Measurements from ENCODE around the gene HPN.

The HPN gene

GRCh38 chr19:35061583-35062373 lies 20.3 kb downstream of the HPN start:
- DNase-seq (ENCODE audit: low spot score), result no peak

DNA sequence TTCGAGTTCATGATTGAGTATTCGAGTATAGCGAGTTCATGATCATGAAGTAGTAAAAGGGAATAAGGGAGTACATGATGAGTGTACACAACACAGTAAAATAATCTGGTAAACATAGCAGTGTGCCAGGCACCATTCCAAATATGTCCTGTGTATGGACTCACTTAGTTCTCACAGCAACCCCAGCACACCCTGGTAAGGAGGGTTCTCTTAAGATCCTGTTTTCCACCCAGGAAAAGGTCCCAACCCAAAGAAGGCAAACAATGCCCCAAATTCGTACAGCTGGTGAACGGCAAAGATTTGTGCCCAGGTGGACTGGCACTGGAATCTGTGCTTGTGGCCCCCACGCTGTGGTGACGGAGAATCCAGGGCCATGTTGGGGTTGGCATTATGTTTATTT lies 21.4 kb downstream of the HPN start:
- DNase-seq (ENCODE audit: low spot score), result no peak

DNA sequence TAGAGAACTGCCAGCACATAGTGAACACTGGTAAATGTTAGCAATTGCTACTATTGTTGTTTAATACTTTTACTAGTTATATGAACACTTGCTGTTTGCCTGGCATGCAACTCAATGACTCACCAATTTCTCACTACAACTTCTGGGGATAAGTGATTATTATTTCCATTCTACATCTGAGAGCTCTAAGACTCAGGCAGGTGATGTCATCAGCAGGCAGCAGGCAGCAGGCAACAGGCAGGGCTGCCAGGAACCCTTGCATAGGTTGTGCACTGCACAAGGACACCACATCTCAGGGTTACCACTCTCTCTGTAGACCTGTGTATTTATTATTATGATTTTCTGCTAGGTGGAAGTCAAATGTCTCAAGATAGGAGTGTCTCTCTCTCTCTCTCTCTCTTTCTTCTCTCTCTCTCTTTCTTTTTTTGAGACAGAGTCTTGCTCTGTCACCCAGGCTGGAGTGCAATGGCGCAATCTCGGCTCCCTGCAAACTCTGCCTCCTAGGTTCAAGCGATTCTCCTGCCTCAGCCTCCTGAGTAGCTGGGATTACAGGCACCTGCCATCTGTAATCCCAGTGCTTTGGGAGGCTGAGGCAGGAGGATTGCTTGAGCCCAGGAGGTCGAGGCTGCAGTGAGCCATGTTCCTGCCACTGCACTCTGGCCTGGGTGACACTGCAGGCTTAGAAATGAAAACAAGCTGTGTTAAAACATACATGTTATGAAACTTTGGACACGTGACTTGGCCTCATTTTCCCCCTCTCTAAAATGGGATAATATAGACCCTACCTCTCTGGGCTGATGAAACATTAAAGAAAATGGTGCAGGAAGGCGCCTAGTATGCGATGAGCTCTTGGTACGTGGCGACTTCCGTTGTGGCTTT lies 22.7 kb downstream of the HPN start:
- DNase-seq (ENCODE audit: low spot score), result no peak

GRCh38 chr19:35065574-35065973 lies 24.1 kb downstream of the HPN start:
- no peak for DNase-seq (ENCODE audit: low spot score)

DNA sequence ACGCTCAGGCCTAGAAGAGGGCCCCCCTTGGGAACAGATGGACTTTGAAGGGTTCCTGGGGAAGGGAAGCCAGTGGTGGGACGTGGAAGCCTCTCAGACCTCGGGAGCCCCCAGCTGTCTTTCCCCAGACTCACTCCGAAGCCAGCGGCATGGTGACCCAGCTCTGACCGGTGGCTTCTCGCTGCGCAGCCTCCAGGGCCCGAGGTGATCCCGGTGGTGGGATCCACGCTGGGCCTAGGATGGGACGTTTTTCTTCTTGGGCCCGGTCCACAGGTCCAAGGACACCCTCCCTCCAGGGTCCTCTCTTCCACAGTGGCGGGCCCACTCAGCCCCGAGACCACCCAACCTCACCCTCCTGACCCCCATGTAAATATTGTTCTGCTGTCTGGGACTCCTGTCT lies 24.6 kb downstream of the HPN start:
- no peak for DNase-seq (ENCODE audit: low spot score)

DNA sequence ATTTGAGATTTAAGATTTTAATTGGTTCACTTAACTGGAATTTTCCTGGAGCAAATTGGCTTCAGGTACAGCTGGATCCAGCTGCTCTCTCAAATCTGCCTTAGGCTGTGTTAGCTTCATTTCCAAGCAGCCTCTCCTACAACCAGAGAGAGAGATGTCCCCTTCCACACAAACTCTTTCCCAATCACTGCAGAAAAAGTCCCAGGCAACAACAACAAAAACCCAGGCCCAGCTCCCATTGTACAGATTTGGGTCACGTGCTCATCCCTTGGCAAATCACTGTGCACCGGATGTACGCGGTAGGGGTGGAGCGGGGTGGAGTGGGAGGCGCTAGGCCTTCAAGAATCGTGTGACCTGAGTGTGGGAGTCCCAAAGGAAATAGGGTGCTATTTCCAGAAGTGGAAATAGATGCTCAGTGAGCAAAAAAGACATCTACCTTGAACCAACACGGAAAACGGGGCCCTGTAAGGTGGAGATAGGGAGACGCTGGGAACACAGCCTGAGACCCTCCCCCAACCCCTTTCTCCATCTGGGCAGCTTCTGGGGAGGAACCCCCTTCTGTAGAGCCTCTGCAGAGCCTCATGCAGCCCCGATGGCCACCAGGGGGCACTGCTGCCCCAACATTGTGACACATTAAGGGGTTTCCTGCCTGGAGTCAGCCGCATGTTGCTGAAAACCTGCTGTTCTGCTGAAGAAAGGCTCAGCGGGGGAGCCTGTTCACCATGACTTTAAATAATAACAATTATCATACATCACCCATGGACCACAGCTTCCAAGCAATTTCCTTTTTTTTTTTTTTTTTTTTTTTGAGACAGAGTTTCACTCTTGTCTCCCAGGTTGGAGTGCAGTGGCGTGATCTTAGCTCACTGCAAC lies 25.4 kb downstream of the HPN start:
- peak; percentile 87 for DNase-seq (ENCODE audit: low spot score)

DNA sequence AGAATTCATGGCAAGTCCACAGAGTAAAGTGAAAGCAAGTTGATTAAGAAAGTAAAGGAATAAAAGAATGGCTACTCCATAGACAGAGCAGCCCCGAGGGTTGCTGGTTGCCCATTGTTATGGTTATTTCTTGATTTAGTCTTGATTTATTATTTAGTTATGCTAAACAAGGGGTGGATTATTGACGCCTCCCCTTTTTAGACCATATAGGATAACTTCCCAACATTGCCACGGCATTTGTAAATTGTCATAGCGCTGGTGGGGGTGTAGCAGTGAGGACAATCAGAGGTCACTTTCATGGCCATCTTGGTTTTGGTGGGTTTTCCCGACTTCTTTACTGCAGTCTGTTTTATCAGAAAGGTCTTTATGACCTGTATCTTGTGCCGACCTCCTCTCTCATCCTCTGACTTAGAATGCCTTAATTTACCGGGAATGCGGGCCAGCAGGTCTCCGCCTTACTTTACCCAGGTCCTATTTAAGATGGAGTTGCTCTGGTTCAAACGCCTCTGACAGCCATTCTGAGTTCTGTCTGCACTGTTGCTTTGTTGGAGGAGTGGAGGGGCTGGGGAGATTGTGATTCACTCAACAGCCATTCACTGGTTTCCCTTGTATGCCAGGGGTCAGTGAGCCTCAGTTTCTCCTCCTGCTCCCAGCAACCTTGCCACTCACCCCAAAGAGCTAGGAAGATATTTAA lies 27.6 kb downstream of the HPN start:
- no peak for DNase-seq (ENCODE audit: low spot score)

DNA sequence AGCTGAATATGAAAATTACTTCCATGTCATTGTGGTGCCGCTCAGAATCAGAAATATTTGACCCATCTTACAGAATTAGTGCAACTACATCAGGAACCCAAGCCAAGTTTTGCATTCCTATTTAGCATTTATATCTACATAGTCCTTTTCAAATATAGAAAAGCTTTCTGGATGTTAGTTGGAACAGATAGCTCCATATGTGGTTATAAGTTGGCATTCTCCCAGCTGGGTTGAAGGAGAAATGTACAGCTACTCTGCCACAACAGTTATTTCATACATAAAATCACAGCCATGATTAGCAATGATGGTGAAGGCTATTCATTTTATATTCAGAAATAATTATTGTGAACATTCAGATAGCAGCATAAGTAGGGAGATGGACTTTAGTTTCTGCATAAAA lies 28.2 kb downstream of the HPN start:
- DNase-seq (ENCODE audit: low spot score), result no peak

DNA sequence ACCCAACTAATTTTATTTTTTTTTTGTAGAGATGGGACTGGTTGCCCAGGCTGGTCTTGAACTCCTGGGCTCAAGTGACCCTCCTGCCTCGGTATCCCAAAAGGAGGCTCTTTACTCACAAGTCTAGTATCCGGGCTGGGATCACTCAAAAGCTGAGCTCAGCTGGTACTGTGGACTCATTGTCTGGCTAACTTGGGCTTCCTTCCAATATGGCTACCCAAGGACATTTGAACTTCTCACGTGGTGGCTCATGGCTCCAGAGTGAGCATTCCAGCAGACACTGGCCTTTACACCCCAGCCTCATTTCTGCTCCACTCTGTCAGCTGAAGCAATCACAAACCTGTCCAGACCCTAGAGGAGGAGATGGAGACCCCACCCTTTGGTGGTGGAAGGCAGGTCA lies 28.9 kb downstream of the HPN start:
- no peak for DNase-seq (ENCODE audit: low spot score)

GRCh38 chr19:35073516-35073915 lies 32.0 kb downstream of the HPN start:
- no peak for DNase-seq (ENCODE audit: low spot score)

GRCh38 chr19:35073941-35074340 lies 32.4 kb downstream of the HPN start:
- no peak for DNase-seq (ENCODE audit: low spot score)

- DNase-seq (ENCODE audit: low spot score), result no peak
These were observed 33.1 kb downstream of the HPN start for GRCh38 chr19:35074426-35075201.

GRCh38 chr19:35075202-35076025 lies 33.9 kb downstream of the HPN start:
- no peak for DNase-seq (ENCODE audit: low spot score)

DNA sequence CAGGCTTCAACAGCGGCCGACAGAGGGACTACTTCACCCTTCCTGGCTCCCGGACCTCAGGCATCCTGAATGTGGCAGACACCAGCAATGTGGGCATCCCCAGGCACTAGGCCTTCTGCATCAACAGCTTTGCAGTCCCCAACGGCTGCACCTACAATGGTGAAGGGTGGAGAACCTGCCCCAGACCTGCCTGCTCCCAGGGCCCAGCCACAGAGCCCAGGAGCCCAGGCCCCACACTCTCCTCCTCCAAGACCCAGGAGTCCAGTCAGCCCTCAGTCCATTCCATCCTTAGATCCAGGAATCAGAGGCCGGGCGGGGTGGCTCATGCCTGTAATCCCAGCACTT lies 34.5 kb downstream of the HPN start:
- DNase-seq (ENCODE audit: low spot score), result no peak

- no peak for DNase-seq (ENCODE audit: low spot score)
These were observed 35.1 kb downstream of the HPN start for GRCh38 chr19:35076657-35077056.

DNA sequence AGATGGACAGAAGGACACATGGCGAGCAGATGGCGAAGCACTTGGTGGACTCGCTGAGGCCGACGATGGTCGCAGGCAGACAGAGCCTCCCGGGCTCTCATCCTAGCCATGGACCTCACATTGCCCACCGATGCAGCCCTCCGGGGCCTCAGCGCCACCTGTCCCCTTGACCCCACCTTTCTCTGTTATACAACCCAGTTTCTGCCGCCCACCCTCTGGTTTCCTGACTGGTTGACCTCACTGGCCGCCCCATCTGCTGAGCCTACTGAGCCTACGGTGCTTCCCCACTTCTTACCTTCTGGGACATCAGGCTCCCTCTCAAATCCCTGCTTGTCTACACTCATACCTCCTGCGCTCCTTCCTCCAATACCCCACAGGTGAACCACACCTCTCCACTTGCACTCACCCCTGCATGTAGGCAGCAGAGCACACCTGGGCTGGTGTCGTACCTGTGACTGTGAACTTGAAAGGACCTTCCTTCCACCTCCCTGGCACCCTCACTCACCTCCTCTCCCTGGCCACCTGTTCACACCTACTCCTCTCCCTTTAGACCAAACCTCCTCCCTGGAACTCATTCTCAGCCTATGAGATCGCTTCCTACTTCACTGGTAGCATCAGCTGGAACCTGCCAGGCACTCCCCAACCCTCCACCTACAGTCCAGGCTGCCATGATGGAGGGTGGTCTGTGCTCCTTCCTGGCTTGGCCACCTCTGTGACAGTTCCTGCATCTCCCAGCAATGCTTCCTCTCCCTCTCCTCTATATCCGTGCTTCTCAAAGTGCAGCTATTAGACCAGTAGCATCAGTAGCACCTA lies 36.1 kb downstream of the HPN start:
- DNase-seq (ENCODE audit: low spot score), result no peak

DNA sequence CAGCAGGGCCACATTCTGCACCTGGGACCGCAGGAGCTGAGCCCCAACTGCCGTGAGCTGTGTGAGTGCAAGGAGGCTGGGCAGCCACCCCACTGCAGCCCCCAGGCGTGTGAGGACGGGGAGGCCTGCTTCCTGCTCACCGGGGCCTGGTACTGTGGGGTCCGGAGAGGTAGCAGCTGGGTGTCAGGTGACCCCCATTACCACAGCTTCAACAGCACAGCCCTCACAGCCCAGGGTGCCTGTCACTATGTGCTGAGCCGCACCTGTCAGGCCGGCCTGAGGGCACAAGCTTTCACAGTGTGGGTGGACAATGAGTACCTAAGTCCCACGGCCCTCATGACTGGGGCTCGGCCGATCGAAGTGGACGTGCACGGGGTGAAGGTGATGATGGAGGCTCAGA lies 38.3 kb downstream of the HPN start:
- DNase-seq (ENCODE audit: low spot score), result no peak

DNA sequence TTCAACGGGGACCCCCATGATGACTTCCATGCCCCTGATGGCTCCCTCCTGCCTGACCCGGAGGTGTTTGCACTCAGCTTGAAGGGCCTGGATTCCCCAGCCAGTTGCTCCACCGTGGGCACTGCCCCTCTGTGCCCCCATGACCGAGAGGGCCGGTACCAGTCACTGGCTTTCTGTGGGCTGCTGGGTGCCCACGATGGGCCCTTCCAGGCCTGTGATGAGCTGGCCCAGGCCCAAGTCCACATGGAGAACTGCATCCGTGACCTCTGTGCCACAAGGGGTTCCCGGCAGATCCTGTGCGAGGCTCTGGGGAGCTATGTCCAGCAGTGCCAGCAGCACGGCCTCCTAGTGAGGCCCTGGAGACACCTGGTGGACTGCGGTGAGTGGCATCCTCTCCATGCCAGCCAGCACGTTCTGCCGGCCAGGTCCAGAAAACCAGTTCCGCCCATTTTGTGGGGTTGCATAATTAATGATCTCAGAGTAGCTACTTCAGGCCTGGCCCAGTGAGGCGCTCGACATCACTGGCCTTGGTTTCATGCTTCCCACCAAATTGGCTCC lies 39.2 kb downstream of the HPN start:
- no peak for DNase-seq (ENCODE audit: low spot score)

DNA sequence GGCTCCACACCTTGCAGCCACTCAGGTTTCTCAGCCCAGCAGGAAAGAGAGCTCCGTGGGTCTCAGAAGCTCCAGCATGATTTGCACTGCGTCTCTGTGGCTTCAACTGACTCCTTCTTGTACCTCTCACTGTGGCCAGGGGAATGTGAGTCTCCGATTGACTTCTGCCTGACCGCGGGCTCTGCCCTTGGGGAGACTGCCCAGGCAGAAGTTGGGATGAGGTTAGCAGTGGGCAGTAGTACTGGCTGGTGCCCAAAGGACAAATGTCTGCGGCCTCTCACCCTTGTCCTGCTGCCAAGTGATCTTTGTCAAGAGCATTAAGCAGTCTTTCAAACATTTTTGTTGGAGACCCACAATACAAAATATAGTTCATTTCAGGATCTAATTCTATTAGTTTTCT lies 39.7 kb downstream of the HPN start:
- no peak for DNase-seq (ENCODE audit: low spot score)
